Thyroid gland (tissue), 4 donors: ENCODE measurements around the gene SLC25A26. TPM values are rescaled to one million over a fixed set of nuclear protein-coding genes. Genes with fewer than 3 reads are reported as not detected.

Experiments
- DNase-seq, 2 donors: peaks; one replicate each; pipeline ENCODE4 v3.0.0-alpha.2; 2019
- H3K27ac ChIP-seq, 3 donors: fragments of 200-600 bp; sonication (generic); 1 replicate in 2 of 3; 2 replicates in 1 of 3; pipeline ENCODE4 v1.5.1; 2016 to 2019; ENCODE audit warnings: mild to moderate bottlenecking in 1 of 3, moderate library complexity in 1 of 3
- H3K27me3 ChIP-seq: fragments of 200-600 bp; sonication (generic); one replicate; pipeline ENCODE4 v1.5.1; 2019
- H3K36me3 ChIP-seq, 2 donors: fragments of 200-600 bp; sonication (generic); one replicate each; pipeline ENCODE4 v1.5.1; 2016 to 2019
- H3K4me1 ChIP-seq, 2 donors: fragments of 200-600 bp; sonication (generic); one replicate each; pipeline ENCODE4 v1.5.1; 2017 to 2019
- H3K4me3 ChIP-seq, 3 donors: fragments of 200-600 bp; sonication (generic); replicated peaks in 1 of 3; 1 replicate in 2 of 3; 2 replicates in 1 of 3; pipeline ENCODE4 v1.5.1; 2016; ENCODE audit warnings: mild to moderate bottlenecking in 1 of 3
- H3K9me3 ChIP-seq: fragments of 200-600 bp; sonication (generic); one replicate; pipeline ENCODE4 v1.5.1; 2017
- POLR2A ChIP-seq, 2 donors: fragments of 450-650 bp; IDR thresholded peaks; one replicate each; pipeline ENCODE4 v1.6.1; 2017; ENCODE audit warnings: antibody characterized with exemption in 2 of 2, mild to moderate bottlenecking in 2 of 2, moderate library complexity in 1 of 2
- WGBS, 2 donors: methylation state at CpG; one replicate each; pipeline ENCODE4 v1.1.5; 2017; 5-methylcytosine and 5-hydroxymethylcytosine counted together
- intact Hi-C: fragments of 100-400 bp; cut with DNase I; formaldehyde crosslinking; loops from one replicate; pipeline ENCODE4 v1.15.1; 2023
- total RNA-seq, 4 donors: library from RNA; depleted of rRNA; stranded (reverse); fragments of >200 nt; gene quantifications; one replicate each; pipeline ENCODE4 v1.2.3, GENCODE V29; 2016
- TF ChIP-seq, protein P1 (sequence below), 6 experiments: fragments of 200-600 bp in 3 of 6; fragments of 450-650 bp in 3 of 6; sonication (generic) in 3 of 6; IDR thresholded peaks; one replicate each; pipeline ENCODE4 v1.5.1; 2016 to 2019; ENCODE audit warnings: antibody characterized with exemption in 6 of 6, mild to moderate bottlenecking in 2 of 6, inconsistent platforms in 1 of 6, moderate library complexity in 1 of 6

Gene SLC25A26
- total RNA-seq, 4 donors from 2014 or later, result 30.9 to 34.7 (median 32.4) TPM

GRCh38 chr3:66401157-66401550 lies 180.4 kb downstream of the SLC25A26 start:
- Histone ChIP-seq H3K4me3 (no peak overlapping the region), H3K27me3 (no peaks in the 10 kb centered on the region), H3K4me1 (peaks cover 8 to 14% of the 10 kb centered on the region in 2 donors), H3K9me3 (no peaks in the 10 kb centered on the region), H3K36me3 (peaks cover 15 to 26% of the 10 kb centered on the region in 2 donors), H3K27ac (peak overlapping the region in 1 of 3 donors; percentile 11)
- TF ChIP-seq POLR2A (IDR thresholded peaks at IDR 0.05), result no peak
- TF ChIP-seq, protein P1, sequence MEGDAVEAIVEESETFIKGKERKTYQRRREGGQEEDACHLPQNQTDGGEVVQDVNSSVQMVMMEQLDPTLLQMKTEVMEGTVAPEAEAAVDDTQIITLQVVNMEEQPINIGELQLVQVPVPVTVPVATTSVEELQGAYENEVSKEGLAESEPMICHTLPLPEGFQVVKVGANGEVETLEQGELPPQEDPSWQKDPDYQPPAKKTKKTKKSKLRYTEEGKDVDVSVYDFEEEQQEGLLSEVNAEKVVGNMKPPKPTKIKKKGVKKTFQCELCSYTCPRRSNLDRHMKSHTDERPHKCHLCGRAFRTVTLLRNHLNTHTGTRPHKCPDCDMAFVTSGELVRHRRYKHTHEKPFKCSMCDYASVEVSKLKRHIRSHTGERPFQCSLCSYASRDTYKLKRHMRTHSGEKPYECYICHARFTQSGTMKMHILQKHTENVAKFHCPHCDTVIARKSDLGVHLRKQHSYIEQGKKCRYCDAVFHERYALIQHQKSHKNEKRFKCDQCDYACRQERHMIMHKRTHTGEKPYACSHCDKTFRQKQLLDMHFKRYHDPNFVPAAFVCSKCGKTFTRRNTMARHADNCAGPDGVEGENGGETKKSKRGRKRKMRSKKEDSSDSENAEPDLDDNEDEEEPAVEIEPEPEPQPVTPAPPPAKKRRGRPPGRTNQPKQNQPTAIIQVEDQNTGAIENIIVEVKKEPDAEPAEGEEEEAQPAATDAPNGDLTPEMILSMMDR (IDR thresholded peaks at IDR 0.05), result no peak
- DNase-seq, result no peak
- intact Hi-C loops, result loop anchor here (10.0 kb wide), 1 partner anchor 184 kb away; no protein-coding TSS in a partner anchor
- 58 to 66% methylated on average over 9 to 10 of the region's 10 CpGs for WGBS, 2 donors

- no peak for DNase-seq
- TF ChIP-seq POLR2A (IDR thresholded peaks at IDR 0.05), result no peak
- TF ChIP-seq, protein P1 (IDR thresholded peaks at IDR 0.05), result no peak
- 88 to 92% methylated on average over 17 of the region's 20 CpGs for WGBS, 2 donors
- peak overlapping the region in 1 of 3 donors; percentile 11 for H3K27ac ChIP-seq
- peaks cover 8 to 14% of the 10 kb centered on the region in 2 donors for H3K4me1 ChIP-seq
- no peaks in the 10 kb centered on the region for H3K27me3 ChIP-seq
- H3K9me3 ChIP-seq, result no peaks in the 10 kb centered on the region
- no peak overlapping the region for H3K4me3 ChIP-seq
- peaks cover 19% of the 10 kb centered on the region in 2 donors for H3K36me3 ChIP-seq
- intact Hi-C loops, result loop anchor here (10.0 kb wide), 1 partner anchor 183 kb away; no protein-coding TSS in a partner anchor
Observed at GRCh38 chr3:66401675-66402491, 181.1 kb downstream of the SLC25A26 start.

DNA sequence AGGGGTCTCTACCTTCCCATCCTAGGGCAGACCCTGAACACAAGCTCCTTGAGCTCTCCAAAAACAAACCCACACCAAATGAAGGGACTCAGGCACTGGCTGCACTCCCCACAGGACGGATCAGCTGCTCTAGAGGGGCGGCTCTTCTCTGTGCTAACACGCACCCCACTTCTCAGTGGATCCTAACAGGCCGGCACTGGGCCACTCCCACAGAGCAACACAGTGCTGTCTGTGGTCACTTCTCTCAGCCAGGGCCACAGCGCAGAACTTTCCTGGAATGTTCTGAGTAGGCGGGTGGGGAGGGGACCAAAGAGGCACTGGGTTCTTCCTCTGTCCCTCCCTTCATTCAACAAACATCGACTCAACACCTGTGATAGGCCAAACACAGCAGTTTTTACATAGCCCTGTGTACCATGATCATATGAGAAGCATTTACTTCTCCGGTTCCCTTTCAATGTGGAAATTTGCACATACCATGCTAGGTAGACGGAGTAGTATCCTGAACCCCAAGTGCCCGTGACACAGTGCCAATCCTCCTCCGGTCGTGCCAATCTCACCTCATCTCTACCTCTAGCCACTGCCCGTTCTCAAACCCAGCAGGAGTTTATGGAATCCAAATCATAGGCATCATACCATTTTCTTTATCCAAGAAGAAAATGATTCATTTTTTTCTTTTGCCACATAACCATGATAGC lies 181.9 kb downstream of the SLC25A26 start:
- no peak overlapping the region for H3K27ac ChIP-seq
- no peak overlapping the region for H3K4me3 ChIP-seq
- peaks cover 8 to 14% of the 10 kb centered on the region in 2 donors for H3K4me1 ChIP-seq
- TF ChIP-seq, protein P1 (IDR thresholded peaks at IDR 0.05), result no peak
- TF ChIP-seq POLR2A (IDR thresholded peaks at IDR 0.05), result no peak
- H3K9me3 ChIP-seq, result no peaks in the 10 kb centered on the region
- no peak for DNase-seq
- peaks cover 19 to 24% of the 10 kb centered on the region in 2 donors for H3K36me3 ChIP-seq
- no peaks in the 10 kb centered on the region for H3K27me3 ChIP-seq
- WGBS, 2 donors, result 89 to 96% methylated on average over 12 to 13 of the region's 13 CpGs
- intact Hi-C loops, result loop anchor here (10.0 kb wide), 1 partner anchor 182 kb away; no protein-coding TSS in a partner anchor

DNA sequence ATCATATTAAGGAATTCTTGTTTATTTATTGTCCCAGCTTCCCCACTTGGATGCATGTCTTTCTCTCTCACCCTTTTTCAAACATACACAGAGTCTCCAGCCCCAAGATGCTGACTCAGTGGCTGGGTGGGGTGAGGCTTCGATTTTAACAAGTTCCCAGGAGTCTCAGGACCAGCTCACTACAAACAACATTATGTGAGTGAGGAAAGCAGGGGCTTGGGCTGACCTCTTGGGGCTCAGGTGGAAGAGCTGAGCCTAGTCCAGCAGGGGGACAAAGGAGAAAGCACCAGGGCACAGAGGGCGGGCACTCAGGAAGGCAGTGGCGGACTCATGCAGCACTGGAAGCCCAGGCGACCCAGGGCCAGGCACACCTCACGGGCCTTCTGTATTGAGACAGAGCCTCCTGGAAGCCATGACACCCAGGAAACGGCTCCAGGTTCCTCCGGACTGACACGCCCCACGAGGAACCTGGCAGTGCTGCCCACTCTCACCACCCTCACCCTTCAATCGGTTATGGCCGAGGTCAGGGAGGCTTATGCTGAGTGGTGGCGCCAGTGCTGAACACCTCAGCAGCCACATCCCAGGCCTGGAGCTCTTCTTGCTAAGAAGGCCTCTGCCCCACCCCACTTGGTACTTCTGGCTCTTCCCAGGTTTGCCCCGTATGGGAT lies 182.7 kb downstream of the SLC25A26 start:
- Histone ChIP-seq H3K4me3 (no peak overlapping the region), H3K27me3 (no peaks in the 10 kb centered on the region), H3K4me1 (peaks cover 8 to 14% of the 10 kb centered on the region in 2 donors), H3K36me3 (peaks cover 18 to 21% of the 10 kb centered on the region in 2 donors), H3K9me3 (no peaks in the 10 kb centered on the region), H3K27ac (no peak overlapping the region)
- DNase-seq, result no peak
- 80 to 92% methylated on average over 10 to 13 of the region's 13 CpGs for WGBS, 2 donors
- TF ChIP-seq, protein P1 (IDR thresholded peaks at IDR 0.05), result no peak
- TF ChIP-seq POLR2A (IDR thresholded peaks at IDR 0.05), result no peak
- intact Hi-C loops, result loop anchor here (10.0 kb wide), 1 partner anchor 181 kb away; no protein-coding TSS in a partner anchor
